Measurements from ENCODE around the gene TRABD2B.

The TRABD2B gene

GRCh38 chr1:47979724-47980123 lies 17.5 kb downstream of the TRABD2B start:
- no peak for TF ChIP-seq TEAD4 (IDR thresholded peaks at IDR 0.05)

GRCh38 chr1:47978486-47978885 lies 18.7 kb downstream of the TRABD2B start:
- TF ChIP-seq CREB1 (IDR thresholded peaks at IDR 0.05; ENCODE audit: low read depth) (no peak), FOXM1 (IDR thresholded peaks at IDR 0.05; ENCODE audit: borderline replicate concordance, low read depth) (no peak)

DNA sequence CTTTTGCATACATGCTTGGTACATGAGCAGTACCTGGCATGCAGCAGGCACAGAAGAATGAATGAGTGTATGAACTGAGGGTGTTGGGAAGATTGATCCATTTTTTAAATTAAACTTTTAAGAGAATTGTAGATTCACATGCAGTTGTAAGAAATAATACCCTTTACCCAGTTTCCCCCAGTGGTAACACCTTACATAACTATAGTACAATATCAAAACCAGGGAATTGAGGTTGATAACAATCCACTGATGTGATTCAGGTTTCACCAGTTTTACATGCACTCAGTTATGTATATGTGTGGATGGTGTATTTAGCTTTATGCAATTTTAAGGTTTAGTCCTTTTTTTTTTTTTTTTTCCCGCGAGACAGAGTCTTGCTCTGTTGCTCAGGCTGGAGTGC lies 20.5 kb downstream of the TRABD2B start:
- TF ChIP-seq RAD21 (IDR thresholded peaks at IDR 0.05; ENCODE audit: low read depth) (no peak), ZBTB7A (IDR thresholded peaks at IDR 0.05; ENCODE audit: low read depth) (no peak), TAF1 (IDR thresholded peaks at IDR 0.05; ENCODE audit: low read depth) (no peak), EP300 (IDR thresholded peaks at IDR 0.05; ENCODE audit: borderline replicate concordance) (no peak), REST (IDR thresholded peaks at IDR 0.05; ENCODE audit: low read depth) (no peak), TCF12 (IDR thresholded peaks at IDR 0.05; ENCODE audit: low read depth) (no peak), CEBPB (IDR thresholded peaks at IDR 0.05) (no peak), FOXM1 (IDR thresholded peaks at IDR 0.05; ENCODE audit: borderline replicate concordance, low read depth) (no peak), TEAD4 (IDR thresholded peaks at IDR 0.05) (no peak), EGR1 (IDR thresholded peaks at IDR 0.05) (no peak), YY1 (IDR thresholded peaks at IDR 0.05; ENCODE audit: low read depth) (no peak), MAX (IDR thresholded peaks at IDR 0.05) (no peak), NFIC (IDR thresholded peaks at IDR 0.05) (no peak), CREB1 (IDR thresholded peaks at IDR 0.05; ENCODE audit: low read depth) (no peak)
- TF ChIP-seq, protein P1, sequence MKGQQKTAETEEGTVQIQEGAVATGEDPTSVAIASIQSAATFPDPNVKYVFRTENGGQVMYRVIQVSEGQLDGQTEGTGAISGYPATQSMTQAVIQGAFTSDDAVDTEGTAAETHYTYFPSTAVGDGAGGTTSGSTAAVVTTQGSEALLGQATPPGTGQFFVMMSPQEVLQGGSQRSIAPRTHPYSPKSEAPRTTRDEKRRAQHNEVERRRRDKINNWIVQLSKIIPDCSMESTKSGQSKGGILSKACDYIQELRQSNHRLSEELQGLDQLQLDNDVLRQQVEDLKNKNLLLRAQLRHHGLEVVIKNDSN (IDR thresholded peaks at IDR 0.05), result no peak

GRCh38 chr1:47976267-47976666 lies 20.9 kb downstream of the TRABD2B start:
- TF ChIP-seq, protein P1 (IDR thresholded peaks at IDR 0.05), result no peak
- TF ChIP-seq ZBTB7A (IDR thresholded peaks at IDR 0.05; ENCODE audit: low read depth), result no peak
- no peak for TF ChIP-seq YY1 (IDR thresholded peaks at IDR 0.05; ENCODE audit: low read depth)
- TF ChIP-seq TEAD4 (IDR thresholded peaks at IDR 0.05), result no peak
- TF ChIP-seq EP300 (IDR thresholded peaks at IDR 0.05; ENCODE audit: borderline replicate concordance), result no peak
- no peak for TF ChIP-seq RAD21 (IDR thresholded peaks at IDR 0.05; ENCODE audit: low read depth)
- TF ChIP-seq TAF1 (IDR thresholded peaks at IDR 0.05; ENCODE audit: low read depth), result no peak
- TF ChIP-seq FOXM1 (IDR thresholded peaks at IDR 0.05; ENCODE audit: borderline replicate concordance, low read depth), result no peak
- no peak for TF ChIP-seq NFIC (IDR thresholded peaks at IDR 0.05)
- no peak for TF ChIP-seq MAX (IDR thresholded peaks at IDR 0.05)
- TF ChIP-seq TCF12 (IDR thresholded peaks at IDR 0.05; ENCODE audit: low read depth), result no peak
- no peak for TF ChIP-seq CEBPB (IDR thresholded peaks at IDR 0.05)

DNA sequence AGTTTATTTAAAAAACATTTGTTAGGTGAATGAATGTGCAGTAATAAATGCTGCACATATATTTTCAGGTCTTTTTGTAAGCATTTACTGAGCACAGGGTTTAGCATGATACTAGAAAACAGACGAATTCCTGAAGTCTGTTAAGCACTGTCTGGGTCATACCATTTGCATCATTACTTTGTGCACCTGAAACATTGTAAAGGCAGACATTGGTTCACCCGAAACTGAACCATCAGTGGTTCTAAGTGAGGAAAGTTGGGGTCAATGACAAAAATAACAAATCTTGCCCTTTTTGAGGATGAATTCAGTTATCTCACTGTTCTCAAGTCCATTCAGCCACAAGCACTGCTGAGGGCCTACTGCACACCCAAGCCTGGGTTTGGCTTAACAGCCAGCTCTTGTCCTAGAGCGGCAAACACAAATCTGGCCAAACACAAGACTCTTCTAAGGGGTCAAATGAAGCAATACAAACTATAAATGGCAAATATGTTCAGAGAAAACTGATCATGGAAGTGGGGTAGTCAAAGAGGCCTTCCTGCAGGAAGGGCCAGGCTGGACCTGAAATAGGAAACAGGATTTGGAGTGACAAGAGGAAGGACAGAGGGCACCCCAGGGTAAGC lies 21.8 kb downstream of the TRABD2B start:
- TF ChIP-seq, protein P1 (IDR thresholded peaks at IDR 0.05), result no peak
- TF ChIP-seq TAF1 (IDR thresholded peaks at IDR 0.05; ENCODE audit: low read depth), result no peak
- no peak for TF ChIP-seq EP300 (IDR thresholded peaks at IDR 0.05; ENCODE audit: borderline replicate concordance)
- TF ChIP-seq NFIC (IDR thresholded peaks at IDR 0.05), result no peak
- no peak for TF ChIP-seq ZBTB7A (IDR thresholded peaks at IDR 0.05; ENCODE audit: low read depth)
- no peak for TF ChIP-seq REST (IDR thresholded peaks at IDR 0.05; ENCODE audit: low read depth)
- no peak for TF ChIP-seq TCF12 (IDR thresholded peaks at IDR 0.05; ENCODE audit: low read depth)
- no peak for TF ChIP-seq MAX (IDR thresholded peaks at IDR 0.05)
- TF ChIP-seq RAD21 (IDR thresholded peaks at IDR 0.05; ENCODE audit: low read depth), result no peak
- TF ChIP-seq TEAD4 (IDR thresholded peaks at IDR 0.05), result no peak
- no peak for TF ChIP-seq YY1 (IDR thresholded peaks at IDR 0.05; ENCODE audit: low read depth)
